Glutamatergic neuron (in vitro differentiated cells): ENCODE data around the gene CD14. TPM values are rescaled to one million over a fixed set of nuclear protein-coding genes. Genes with fewer than 3 reads are reported as not detected.
A peak's percentile ranks its signal among the peaks of the same experiment; 100 is the strongest.

Experiments used
- DNase-seq: peaks from one replicate; pipeline ENCODE4 v3.0.0; 2022
- H3K27ac Mint-ChIP-seq: one replicate; pipeline ENCODE4 v1.8.0; 2020; ENCODE audit warnings: mild to moderate bottlenecking, mixed read lengths, inconsistent platforms; ENCODE audit not compliant: unreplicated experiment
- H3K27me3 Mint-ChIP-seq: one replicate; pipeline ENCODE4 v1.8.0; 2020; ENCODE audit warnings: mild to moderate bottlenecking, moderate library complexity, mixed read lengths, inconsistent platforms; ENCODE audit not compliant: unreplicated experiment
- H3K36me3 Mint-ChIP-seq: one replicate; pipeline ENCODE4 v1.8.0; 2020; ENCODE audit warnings: mild to moderate bottlenecking, mixed read lengths, inconsistent platforms; ENCODE audit not compliant: unreplicated experiment
- H3K4me1 Mint-ChIP-seq: one replicate; pipeline ENCODE4 v1.8.0; 2020; ENCODE audit warnings: mild to moderate bottlenecking, low read depth, mixed read lengths, inconsistent platforms; ENCODE audit not compliant: unreplicated experiment
- H3K4me3 Mint-ChIP-seq: one replicate; pipeline ENCODE4 v1.8.0; 2020; ENCODE audit warnings: mild to moderate bottlenecking, mixed read lengths, inconsistent platforms; ENCODE audit not compliant: unreplicated experiment
- H3K9me3 Mint-ChIP-seq: one replicate; pipeline ENCODE4 v1.8.0; 2020; ENCODE audit warnings: mild to moderate bottlenecking, moderate library complexity, mixed read lengths, inconsistent platforms; ENCODE audit not compliant: unreplicated experiment
- long read RNA-seq: library from polyadenylated mRNA; unstranded; transcript quantifications from one replicate; pipeline ENCODE4 v2.0.0, GENCODE V29; 2020; ENCODE audit not compliant: unreplicated experiment
- total RNA-seq: library from RNA; stranded (reverse); fragmentation: NEBNext Ultra II Directional; extraction: Animal tissue kit (Norgen Biotek cat#: 25700); gene quantifications from one replicate; pipeline ENCODE4 v1.2.1, GENCODE V29; 2021; ENCODE audit not compliant: unreplicated experiment
- TF ChIP-seq, protein P1 (sequence below): fragments of 200-600 bp; sonication (generic); IDR thresholded peaks from one replicate; pipeline ENCODE4 v1.5.0; 2021; ENCODE audit not compliant: partially characterized antibody, unreplicated experiment

Gene CD14
- total RNA-seq, result 0.64 TPM
- long read RNA-seq, partial matches to known transcripts, result 0 of 1 reads
- long read RNA-seq, other reads (novel, unspliced or antisense), result 0 of 1 reads

DNA sequence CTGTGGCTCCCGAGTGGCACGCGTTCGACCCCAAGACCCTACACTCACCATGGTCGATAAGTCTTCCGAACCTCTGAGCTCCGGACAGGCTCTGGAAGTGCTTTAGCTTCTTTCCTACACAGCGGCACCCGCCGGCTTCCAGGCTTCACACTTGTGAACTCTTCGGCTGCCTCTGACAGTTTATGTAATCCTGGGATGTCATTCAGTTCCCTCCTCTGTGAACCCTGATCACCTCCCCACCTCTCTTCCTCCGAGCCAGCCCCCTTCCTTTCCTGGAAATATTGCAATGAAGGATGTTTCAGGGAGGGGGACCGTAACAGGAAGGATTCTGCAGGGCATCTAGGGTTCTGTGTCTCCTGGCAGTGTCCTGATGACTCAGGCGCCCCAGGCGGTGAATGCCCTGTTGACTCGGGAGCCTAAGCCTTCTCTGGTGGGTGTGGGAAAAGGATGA, at the start of gene CD14:
Gene CD14, minus strand, starts transcription at position 155 of the 451 bp plus-strand sequence. Its CDS starts 104 bp downstream, at position 51.
- TF ChIP-seq, protein P1, sequence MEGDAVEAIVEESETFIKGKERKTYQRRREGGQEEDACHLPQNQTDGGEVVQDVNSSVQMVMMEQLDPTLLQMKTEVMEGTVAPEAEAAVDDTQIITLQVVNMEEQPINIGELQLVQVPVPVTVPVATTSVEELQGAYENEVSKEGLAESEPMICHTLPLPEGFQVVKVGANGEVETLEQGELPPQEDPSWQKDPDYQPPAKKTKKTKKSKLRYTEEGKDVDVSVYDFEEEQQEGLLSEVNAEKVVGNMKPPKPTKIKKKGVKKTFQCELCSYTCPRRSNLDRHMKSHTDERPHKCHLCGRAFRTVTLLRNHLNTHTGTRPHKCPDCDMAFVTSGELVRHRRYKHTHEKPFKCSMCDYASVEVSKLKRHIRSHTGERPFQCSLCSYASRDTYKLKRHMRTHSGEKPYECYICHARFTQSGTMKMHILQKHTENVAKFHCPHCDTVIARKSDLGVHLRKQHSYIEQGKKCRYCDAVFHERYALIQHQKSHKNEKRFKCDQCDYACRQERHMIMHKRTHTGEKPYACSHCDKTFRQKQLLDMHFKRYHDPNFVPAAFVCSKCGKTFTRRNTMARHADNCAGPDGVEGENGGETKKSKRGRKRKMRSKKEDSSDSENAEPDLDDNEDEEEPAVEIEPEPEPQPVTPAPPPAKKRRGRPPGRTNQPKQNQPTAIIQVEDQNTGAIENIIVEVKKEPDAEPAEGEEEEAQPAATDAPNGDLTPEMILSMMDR, result no peak

GRCh38 chr5:140678993-140679392, 46.0 kb upstream of the CD14 start:
- Mint-ChIP-seq H3K4me3 (no peak overlapping the region), H3K27ac (no peak overlapping the region), H3K27me3 (no peaks in the 10 kb centered on the region), H3K36me3 (peaks cover 4% of the 10 kb centered on the region), H3K9me3 (no peaks in the 10 kb centered on the region), H3K4me1 (no peaks in the 10 kb centered on the region)
- TF ChIP-seq, protein P1, result no peak
- no peak for DNase-seq

More for the DNA sequence above, at the start of gene CD14:
- Mint-ChIP-seq H3K27ac (no peak within 1 kb of the TSS), H3K9me3 (peaks cover 6% of the 10 kb centered on the region), H3K4me1 (no peaks in the 10 kb centered on the region), H3K27me3 (peaks cover 15% of the 10 kb centered on the region), H3K4me3 (peak within 1 kb of the TSS; percentile 64), H3K36me3 (peaks cover 9% of the 10 kb centered on the region)
- DNase-seq, result no peak

GRCh38 chr5:140677947-140678346, 45.0 kb upstream of the CD14 start:
- H3K9me3 Mint-ChIP-seq, result peaks cover 1% of the 10 kb centered on the region
- no peak overlapping the region for H3K4me3 Mint-ChIP-seq
- no peaks in the 10 kb centered on the region for H3K4me1 Mint-ChIP-seq
- H3K36me3 Mint-ChIP-seq, result peaks cover 4% of the 10 kb centered on the region
- DNase-seq, result no peak
- H3K27me3 Mint-ChIP-seq, result no peaks in the 10 kb centered on the region
- H3K27ac Mint-ChIP-seq, result no peak overlapping the region
- TF ChIP-seq, protein P1, result no peak

GRCh38 chr5:140674629-140675028, 41.7 kb upstream of the CD14 start:
- H3K27ac Mint-ChIP-seq, result peak overlapping the region; percentile 64

GRCh38 chr5:140674211-140674610, 41.2 kb upstream of the CD14 start:
- Mint-ChIP-seq H3K4me3 (no peak overlapping the region), H3K9me3 (peaks cover 1% of the 10 kb centered on the region), H3K27me3 (no peaks in the 10 kb centered on the region), H3K36me3 (peaks cover 4% of the 10 kb centered on the region), H3K4me1 (no peaks in the 10 kb centered on the region), H3K27ac (peak overlapping the region; percentile 64)
- TF ChIP-seq, protein P1, result no peak
- no peak for DNase-seq

More at GRCh38 chr5:140674629-140675028, 41.7 kb upstream of the CD14 start:
- Mint-ChIP-seq H3K9me3 (peaks cover 1% of the 10 kb centered on the region), H3K4me1 (no peaks in the 10 kb centered on the region), H3K4me3 (no peak overlapping the region), H3K27me3 (no peaks in the 10 kb centered on the region), H3K36me3 (peaks cover 4% of the 10 kb centered on the region)
- DNase-seq, result no peak
- TF ChIP-seq, protein P1, result no peak
